Cerebellar cortex (tissue), 1 donor: ENCODE measurements around the gene OR51Q1.

Experiments
- DNase-seq: peaks from one replicate; pipeline ENCODE4 v3.0.0-alpha.2; 2015; ENCODE audit warnings: low spot score

OR51Q1 gene, protein sequence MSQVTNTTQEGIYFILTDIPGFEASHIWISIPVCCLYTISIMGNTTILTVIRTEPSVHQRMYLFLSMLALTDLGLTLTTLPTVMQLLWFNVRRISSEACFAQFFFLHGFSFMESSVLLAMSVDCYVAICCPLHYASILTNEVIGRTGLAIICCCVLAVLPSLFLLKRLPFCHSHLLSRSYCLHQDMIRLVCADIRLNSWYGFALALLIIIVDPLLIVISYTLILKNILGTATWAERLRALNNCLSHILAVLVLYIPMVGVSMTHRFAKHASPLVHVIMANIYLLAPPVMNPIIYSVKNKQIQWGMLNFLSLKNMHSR

GRCh38 chr11:5421811-5422210 lies at the start of gene OR51Q1:
TSS of gene OR51Q1 (plus strand) at chr11:5422111. CDS start at chr11:5422201, 90 bp downstream.
- DNase-seq, result no peak

DNA sequence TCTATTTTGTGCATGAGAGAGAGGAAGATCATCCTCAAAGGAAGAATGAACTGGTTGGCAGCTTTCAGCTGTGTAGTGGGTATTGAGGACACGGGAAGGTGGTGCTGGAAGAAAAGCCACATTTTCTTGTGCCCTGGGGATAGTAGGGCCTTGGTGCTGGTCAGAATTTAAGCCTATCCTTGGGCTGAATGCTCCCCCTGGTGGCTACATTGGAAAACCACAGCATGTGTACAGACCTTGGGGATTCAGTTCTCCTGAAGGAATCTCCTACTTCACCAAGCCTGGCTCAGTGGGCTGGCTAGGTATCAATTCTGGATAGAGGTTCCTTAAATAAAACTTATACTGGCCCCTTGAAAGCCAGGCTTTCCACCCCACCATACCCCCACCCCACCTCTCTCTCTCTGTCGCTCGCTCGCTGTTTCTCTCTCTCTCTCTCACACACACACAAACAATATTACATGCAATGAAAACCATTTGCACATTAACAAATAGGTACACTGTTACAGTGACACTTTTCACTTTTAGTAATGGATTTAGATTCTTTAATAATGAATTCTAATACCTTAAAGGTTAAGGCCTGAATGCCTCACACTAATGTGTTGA lies 41.1 kb upstream of the OR51Q1 start:
- peak; percentile 54 for DNase-seq

DNA sequence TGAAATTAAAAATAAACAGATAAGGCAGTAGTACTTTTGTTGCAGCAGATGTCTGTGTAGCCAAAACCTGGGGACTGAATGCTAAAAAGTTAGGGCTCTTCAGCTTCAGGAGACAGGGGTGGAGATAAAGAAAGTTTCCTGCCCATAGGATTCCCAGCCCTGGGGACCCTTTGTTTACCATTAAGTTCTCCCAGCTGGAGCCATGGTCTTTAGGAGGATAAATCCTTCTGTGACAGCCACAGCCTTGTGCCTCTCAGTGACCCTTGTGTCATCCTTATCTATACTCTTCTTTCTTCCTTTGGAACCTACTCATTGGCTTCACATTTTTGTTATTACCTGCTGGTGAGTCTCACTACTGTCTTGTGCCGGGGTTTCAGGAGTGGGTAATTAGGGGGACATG lies 38.3 kb upstream of the OR51Q1 start, which contains the start of gene OR51M1:
Gene OR51M1, plus strand, starts transcription at position 237 of the 400 bp plus-strand sequence. CDS start 5,587 bp downstream, outside the sequence.
- no peak for DNase-seq

GRCh38 chr11:5384335-5384734 lies 37.6 kb upstream of the OR51Q1 start:
- no peak for DNase-seq

DNA sequence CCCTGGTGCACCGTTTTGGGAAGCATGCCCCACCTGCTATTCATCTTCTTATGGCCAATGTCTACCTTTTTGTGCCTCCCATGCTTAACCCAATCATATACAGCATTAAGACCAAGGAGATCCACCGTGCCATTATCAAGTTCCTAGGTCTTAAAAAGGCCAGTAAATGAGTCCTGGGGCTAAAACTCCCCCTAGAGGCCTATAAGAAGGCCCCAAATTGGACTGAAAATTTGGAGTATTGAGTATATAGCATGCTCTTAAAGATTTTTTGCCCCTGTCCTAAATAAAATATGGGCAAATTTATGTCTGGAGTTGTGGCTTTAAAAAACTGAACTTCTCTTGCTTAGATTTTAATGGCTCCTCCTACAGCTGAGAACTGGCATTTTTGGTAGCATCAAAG lies 31.7 kb upstream of the OR51Q1 start:
- no peak for DNase-seq

DNA sequence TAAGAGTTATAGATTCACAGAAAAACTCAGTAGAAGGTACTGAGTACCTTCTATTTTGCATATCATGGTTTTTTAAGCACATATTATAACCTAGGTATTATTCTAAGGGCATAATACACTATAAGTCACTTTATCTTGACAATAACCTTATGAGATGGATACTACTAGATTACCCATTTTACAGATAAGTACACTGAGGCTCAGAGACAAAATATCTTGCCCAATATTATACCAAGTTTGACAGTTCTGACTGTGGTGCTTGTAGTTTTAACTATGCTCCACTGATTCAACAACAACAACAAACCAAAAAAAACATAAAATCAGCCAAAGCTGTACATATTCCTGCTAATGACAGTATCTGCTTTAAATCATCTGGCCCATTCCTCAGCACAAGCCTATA lies 27.8 kb upstream of the OR51Q1 start:
- DNase-seq, result no peak

- no peak for DNase-seq
Observed at GRCh38 chr11:5398936-5399335, 23.0 kb upstream of the OR51Q1 start.

- no peak for DNase-seq
Observed at GRCh38 chr11:5405173-5405572, 16.7 kb upstream of the OR51Q1 start.

DNA sequence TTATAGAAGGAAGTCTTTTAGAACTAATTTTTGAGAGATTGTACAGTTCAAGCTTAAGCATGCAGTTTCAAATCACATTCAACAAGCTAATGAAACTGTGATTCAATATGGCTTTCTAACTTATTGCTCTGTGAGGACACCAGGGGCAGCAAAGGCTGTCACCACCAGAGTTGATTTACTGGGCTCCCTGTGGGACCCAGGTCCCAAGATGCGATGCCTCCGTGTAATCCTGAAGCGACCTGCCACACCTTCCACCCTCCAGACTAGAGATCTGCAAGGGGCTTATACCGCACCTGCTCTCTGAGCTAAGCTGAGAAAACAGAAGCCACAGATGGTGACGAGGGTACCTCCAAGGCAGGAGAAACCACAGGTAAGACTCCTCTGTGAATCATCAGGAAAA lies 918 bp upstream of the OR51Q1 start:
- DNase-seq, result no peak

DNA sequence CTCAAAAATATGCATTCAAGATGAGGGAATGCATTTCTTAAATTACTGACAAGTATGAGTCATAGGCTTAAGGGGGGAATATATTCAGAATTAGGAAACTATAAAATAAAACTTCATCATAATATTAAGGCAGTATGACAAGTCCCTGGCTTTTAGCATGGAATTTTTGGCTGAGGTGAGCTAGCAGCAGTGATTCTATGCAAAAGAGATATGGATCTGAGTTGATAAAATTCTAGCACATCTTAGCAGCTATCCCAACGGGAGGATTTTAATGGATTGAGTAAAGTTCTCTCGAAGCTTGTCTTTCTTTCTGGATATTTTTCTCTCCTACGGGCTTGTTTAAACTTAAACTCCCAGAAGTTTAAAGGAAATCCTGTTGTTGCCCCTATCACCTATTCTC lies 1.2 kb downstream of the OR51Q1 start:
- no peak for DNase-seq

- DNase-seq, result no peak
Observed at GRCh38 chr11:5441414-5441813, 19.5 kb downstream of the OR51Q1 start, which contains the start of gene OR51I1. TSS of gene OR51I1 (minus strand) at chr11:5441514. CDS start at chr11:5441514, 0 bp downstream.

GRCh38 chr11:5443835-5444393 lies 22.0 kb downstream of the OR51Q1 start:
- no peak for DNase-seq

DNA sequence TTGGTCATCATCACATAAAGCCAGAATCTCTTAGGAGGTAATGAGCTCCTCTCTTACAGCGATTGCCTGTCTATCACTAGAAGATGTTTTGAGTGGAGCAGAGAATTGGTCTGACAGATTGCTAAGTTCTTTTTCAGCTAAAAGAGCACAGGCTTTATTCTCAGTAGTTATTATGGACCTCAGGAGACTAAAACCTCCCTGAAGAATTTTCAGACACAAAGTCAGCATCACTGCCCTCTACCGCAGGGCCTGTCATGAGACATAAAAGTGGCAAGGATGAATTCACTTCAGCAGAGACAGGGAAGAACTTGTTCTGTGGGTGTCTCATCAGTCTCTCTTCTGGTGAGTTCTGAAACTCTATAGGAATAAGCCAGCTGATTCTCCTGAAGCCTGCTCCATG lies 27.1 kb downstream of the OR51Q1 start, which contains the start of gene OR51I2:
Gene OR51I2, plus strand, starts transcription at position 301 of the 400 bp plus-strand sequence. CDS start 4,166 bp downstream, outside the sequence.
- no peak for DNase-seq

DNA sequence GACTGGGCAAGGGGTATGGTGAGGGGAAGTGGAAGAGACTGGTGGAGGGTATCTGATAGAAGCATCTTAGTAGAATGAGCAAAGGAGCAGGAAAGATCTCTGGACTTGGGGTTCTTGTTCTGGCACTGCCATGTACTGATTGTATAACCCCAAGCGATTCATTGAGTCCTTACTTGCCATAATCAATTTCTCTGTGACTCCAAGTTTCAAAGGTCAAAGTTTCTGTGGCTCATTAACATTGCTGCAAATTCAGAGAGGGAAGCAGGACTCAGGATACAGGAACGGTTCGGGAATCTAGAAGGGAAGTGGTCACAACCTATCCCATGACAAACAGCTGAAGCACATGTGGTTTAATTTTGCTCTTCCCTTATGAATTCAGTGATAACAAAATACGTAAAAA lies 27.5 kb downstream of the OR51Q1 start:
- no peak for DNase-seq

DNA sequence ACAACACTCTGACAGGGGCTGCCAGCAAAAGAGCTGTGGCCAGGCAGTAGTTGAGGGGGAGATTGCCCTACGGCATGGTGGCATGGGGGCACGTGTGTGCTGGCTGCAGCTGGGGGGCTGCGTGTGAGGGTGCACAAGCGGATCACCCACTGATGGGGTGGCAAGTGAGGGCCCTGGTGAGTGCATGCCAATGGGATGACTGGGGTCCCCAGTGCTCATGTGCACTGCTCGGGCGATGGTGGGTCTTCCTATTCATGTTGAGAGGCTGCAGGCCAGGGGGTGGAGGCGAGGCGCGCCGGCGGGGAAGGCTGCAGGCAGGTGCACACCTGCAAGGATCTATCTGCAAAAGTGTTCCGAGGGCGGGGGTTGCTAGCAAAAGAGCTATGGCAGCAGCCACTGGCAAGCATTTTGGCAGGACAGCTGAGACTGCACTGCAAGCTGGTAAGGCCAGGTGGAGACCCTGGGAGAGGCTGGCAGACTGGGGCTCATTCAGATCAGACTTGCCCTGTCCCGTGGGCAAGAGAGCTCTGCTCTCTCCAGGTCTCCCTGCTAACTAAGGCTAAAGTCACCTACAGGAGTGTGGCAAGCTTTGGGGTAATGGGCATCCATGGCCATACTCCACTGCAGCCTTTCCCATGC lies 39.2 kb downstream of the OR51Q1 start:
- DNase-seq, result no peak

- no peak for DNase-seq
Observed at GRCh38 chr11:5467527-5467926, 45.6 kb downstream of the OR51Q1 start.
